ENCODE data around the gene C4orf50. TPM values are rescaled to one million over a fixed set of nuclear protein-coding genes. Genes with fewer than 3 reads are reported as not detected.
"Not testable (repeated sequence)": the region's sequence is repeated elsewhere in the genome, so short reads cannot be mapped to it uniquely, and the experiment has no call there.

Gene C4orf50
- total RNA-seq, 1 donor from 2014 or later = 12.2 TPM

GRCh38 chr4:5954056-5954760 lies 64.0 kb downstream of the C4orf50 start:
- DNase-seq (ENCODE audit: low spot score in 2 of 2) (no peak), FAIRE-seq (no peak)

DNA sequence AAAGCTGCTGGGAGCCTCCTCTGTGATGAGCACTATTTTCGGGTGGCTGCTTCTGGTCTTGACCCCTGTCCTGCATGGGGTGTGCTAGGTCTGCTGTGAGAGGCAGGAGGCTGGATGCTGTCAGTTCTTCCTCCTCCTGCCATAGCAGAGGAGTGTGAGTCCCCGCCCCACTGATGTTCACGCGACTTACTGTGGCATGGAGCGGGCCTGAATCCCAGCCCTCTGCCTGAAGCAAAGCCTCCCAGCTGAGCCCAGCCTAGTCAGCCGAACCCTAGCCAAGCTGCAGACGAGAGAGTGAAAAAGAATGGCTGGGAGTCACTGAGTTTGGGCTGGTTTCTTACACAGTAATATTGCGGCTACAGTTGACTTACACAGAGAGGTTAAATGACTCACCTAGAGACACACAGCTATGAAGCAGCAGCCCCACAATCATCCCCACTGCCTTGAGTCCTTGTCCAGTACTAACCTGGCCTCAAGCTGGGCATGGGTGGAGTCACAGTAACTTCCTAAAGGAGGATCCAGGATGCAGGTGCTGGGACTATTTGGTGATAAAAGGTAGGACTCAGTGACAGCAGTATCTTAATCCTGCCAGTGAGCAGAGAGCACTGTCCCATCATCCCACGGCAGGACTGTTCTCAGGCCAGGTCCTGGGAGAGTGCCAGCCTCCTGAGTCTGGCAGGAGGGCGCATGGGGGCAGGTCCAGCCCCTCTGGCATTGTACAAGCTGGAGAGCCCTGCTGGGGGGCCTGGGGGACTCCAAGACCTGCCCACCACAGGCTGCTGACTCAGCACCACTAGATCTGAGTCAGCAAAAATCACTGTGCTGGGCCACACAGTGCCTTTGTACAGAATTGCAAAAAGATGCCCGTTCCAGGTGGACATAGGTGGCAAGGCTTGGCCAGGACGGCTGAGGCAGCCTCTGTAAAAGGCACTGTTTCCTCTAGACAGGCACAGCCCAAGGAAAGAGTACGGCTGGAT lies 65.0 kb downstream of the C4orf50 start:
- DNase-seq (ENCODE audit: low spot score in 2 of 2) (no peak), FAIRE-seq (no peak)

DNA sequence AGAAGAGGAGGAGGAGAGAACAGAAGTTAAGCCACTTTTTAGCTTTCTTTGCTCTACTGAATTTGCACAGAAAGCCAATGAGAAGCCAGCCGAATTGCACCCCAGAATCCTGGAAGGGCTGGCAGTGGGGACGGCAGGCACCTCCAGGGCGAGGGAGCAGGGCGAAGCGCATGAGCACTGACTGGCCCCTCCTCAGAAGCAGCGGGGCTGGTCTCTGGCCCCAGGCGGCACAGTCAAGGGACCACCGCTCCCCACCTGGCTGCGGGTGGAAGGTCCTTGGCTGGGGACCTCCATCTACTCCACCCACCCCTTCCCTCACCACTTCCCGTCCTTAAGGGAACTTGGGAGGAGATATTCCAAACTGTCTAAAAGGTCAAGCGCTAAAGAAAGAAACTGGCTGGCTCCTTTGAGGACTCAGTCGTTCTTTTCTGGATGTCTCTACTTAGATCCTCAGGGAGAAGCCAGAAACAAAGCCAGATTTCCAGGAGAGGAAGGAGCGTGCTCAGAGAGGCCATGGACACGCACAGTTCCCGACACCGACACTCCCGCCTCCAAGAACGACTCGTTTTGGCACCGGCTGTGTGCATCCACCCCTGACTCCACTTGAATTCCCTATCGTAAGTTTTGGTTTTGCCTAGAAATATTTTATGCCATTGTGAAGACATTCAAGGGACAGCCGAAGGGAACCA lies 65.8 kb downstream of the C4orf50 start:
- DNase-seq (ENCODE audit: low spot score in 2 of 2) = no peak
- no peak for FAIRE-seq

DNA sequence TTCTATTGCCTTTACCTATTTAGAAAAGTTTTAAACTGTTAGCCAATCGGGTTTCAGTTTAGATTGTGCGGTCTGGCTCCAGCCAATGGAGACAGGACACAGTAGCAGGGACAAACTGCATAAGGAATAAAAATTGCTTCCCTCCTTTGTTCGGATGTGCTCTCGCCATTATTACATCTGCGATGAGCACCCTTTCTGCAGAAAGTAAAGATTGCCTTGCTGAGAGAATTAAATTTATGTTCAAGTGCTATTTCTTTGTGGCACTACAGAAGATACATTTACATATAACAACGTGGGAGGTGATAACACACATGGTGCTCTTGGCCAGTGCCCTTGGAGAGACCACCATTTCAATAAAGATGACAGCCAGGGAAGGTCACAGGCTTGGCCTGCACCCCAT lies 71.6 kb downstream of the C4orf50 start:
- not testable (repeated sequence) for FAIRE-seq; DNase-seq (ENCODE audit: low spot score in 2 of 2)

GRCh38 chr4:5945936-5946335 lies 72.3 kb downstream of the C4orf50 start:
- FAIRE-seq = no peak
- no peak for DNase-seq (ENCODE audit: low spot score in 2 of 2)

DNA sequence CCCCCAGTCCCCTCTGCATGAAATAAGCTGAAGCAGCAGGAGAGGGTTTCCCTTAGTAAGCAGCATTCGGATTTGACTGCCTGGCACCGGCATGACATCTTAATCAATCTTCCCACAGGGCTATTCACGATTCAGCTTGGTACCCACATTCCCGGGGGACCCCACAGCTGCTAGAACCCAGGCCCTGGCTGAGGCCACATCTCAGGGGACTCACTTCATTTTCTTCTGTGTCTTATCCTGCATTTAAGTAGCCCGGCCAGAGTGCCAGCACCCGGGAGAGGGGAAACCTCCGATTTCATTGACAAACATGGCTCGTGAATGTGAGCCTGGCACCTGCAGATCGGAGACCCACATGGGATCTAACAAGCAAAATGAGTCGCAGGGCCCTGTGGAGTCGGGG lies 73.1 kb downstream of the C4orf50 start:
- DNase-seq (ENCODE audit: low spot score in 2 of 2) = no peak
- no peak for FAIRE-seq

DNA sequence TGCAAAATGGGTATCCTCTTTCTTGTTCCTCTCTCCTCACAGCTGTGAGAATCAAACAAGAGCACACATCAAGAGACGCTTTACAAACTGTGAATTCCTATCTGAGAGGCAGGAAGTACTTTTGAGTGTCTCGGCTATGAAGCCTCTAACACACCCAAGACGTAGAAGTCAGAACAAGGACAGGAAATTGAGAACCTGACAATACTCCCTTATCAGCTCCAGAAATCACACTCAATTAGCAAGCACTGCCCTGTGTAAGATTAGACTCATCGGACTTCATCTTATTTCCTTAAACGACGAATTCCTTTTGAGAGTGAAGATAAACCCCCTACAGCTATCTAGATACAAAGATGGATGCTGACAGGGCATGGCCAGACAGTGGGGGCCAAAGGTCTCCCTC lies 74.7 kb downstream of the C4orf50 start:
- DNase-seq (ENCODE audit: low spot score in 2 of 2) (no peak), FAIRE-seq (no peak)

GRCh38 chr4:5942947-5943346 lies 75.3 kb downstream of the C4orf50 start:
- FAIRE-seq (no peak), DNase-seq (ENCODE audit: low spot score in 2 of 2) (no peak)

GRCh38 chr4:5941601-5942000 lies 76.6 kb downstream of the C4orf50 start:
- FAIRE-seq (no peak), DNase-seq (ENCODE audit: low spot score in 2 of 2) (no peak)

DNA sequence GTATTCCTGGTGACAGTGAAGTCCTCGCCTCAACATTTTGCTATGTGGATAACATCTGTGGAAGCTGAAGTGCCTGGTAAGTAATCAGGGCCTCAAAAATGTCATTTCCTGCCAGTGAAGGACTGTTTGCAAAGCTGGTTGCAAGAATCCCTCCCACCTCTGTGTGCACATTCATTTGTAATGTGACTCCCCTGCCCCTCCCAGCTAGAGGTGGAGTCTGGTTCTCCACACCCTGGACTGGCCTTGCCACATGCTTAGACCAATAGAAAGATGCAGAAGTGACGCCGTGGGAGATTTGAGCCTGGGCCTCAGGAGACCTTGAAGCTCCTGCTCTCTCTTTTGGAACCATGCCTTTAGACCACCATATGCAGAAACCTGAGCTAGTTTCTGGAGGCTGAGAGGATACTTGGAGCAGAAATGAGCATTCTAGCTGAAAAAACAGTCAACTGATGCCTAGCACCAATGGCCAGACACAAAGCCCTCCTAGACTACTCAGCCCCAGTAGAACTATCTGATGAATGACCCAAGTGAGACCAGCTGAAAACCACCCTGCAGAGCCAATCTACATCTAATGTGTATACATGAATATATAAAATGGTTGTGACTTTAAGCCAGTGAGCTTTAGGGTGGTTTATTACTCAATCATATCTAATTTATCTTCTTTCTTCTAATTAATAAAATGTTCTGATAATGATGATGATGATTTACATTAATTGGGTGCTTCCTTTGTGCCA lies 77.6 kb downstream of the C4orf50 start:
- DNase-seq (ENCODE audit: low spot score in 2 of 2) = no peak
- no peak for FAIRE-seq

DNA sequence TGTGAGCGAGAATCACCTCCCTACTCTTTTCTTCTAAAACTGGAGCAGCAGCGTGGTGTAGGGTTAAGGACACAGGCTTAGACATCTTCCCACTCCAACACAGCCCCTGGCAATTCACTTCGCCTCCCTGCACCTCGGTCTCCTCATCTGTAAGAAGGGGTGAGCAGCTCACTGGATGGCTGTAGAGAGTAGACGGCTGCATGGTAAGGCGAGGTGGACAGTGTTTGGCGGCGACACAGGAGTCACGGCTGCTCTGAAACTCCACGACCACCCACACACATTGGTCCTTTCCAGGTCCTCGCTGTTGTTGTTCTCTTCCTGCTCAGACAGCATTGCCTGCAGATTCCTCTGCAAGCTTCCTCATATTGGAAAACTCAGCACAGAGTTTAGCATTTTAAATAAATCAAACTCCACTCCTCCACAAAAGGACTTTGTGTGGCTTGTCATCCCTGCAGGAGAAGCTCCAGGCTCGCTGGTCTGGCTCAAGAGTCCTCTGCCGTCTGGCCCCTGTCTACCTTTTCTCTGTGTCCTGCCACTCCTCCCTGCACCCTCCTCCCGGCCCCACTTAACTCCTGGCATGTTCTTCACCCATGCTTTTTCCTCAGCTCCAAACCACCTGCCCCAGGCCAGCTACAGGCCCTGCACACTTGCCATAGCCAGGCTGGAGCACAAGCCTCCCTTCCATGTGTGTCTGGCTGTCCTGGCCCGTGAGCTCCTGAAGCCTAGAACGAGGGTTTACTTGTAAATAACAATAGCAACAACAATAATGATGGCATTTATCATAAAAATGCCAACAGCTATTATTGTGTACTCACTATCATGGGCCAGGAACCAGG lies 84.0 kb downstream of the C4orf50 start:
- no peak for FAIRE-seq
- DNase-seq (ENCODE audit: low spot score in 2 of 2) = no peak

DNA sequence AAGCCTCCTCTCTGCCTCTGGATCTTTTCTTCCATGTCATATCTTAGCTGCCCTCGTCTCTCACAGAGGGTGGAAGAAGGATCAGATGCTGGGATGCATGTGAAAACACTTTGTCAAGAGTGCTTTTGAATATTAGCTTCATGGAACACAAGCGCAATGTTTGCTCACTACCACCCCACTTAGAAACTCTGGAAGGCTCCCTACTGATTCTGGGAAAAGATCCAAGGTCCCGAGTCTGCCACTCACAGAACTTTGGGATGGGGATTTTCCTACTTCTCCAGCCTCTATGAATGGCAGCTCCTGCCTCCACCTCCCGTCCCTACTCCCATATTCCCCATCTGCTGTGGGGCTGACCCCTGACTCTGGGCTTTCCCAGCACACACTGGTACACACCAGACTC lies 85.1 kb downstream of the C4orf50 start:
- no peak for FAIRE-seq

GRCh38 chr4:5932035-5932568 lies 86.1 kb downstream of the C4orf50 start:
- FAIRE-seq = no peak
- no peak for DNase-seq (ENCODE audit: low spot score in 2 of 2)

More for the DNA sequence above, 85.1 kb downstream of the C4orf50 start:
- peak; percentile 12 to 38 for DNase-seq (ENCODE audit: low spot score in 2 of 2)

DNA sequence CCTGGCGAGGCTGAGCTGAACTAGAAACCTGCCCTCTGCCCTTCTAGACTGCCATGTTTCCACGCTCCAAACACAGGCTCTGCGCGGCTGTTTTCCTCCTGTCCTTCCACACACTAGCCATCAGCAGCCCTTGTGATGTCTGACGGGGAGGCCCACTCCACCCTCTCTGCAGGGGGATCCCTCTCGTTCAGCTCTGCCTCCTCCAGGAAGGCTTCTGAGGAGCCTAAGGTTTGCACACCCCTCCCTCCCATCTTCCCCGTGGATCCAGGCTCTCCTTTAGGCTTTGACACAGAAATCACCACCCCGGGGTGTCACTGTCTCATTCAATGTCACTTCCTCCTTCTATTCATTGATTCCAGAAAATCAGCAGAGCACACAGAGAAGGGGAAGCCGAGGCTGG lies 86.7 kb downstream of the C4orf50 start:
- FAIRE-seq (no peak), DNase-seq (ENCODE audit: low spot score in 2 of 2) (no peak)

- DNase-seq (ENCODE audit: low spot score in 2 of 2) = no peak
- FAIRE-seq = no peak
These were observed 87.4 kb downstream of the C4orf50 start for GRCh38 chr4:5930876-5931275.

DNA sequence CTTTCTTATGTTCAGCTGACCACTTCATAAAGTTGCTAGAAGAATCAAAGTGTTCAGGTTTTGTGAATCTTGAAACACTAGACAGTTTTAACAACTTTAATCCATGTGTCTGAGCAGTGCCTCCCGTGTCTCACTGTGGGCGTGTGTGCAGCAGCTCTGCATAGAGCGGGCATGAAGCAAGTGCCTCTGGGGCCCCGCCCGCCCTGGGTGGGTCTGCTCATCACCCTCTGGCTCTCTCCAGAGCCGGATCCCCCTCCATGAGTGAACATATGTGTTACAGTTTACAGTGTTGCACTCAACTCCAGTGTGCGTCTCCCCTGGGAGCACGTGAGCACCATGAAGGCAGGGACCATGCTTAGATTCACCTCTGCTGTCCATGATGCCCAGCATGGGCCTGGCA lies 87.8 kb downstream of the C4orf50 start:
- FAIRE-seq = no peak

GRCh38 chr4:5928844-5929420 lies 89.3 kb downstream of the C4orf50 start:
- FAIRE-seq (no peak), DNase-seq (ENCODE audit: low spot score in 2 of 2) (no peak)

More for the DNA sequence above, 87.8 kb downstream of the C4orf50 start:
- DNase-seq (ENCODE audit: low spot score in 2 of 2) = no peak

DNA sequence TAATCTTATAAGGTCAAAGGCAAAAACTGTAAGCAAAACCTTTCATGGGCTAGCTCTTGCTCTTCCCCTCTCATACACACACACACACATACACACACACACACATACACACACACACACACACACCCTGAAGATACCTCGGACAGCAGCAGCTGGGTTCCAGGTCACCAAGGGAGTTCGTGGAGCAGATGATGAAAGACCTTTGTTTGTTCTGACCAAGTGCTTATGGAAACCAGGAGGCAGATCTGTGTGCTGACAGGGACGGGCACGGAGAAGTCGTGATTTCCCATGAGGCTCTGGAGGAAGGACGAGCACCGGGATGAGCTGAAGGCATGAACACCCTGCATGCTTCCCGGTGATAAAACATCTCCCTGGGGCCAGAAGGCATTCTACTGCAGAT lies 90.0 kb downstream of the C4orf50 start:
- no peak for DNase-seq (ENCODE audit: low spot score in 2 of 2)
- FAIRE-seq = no peak

DNA sequence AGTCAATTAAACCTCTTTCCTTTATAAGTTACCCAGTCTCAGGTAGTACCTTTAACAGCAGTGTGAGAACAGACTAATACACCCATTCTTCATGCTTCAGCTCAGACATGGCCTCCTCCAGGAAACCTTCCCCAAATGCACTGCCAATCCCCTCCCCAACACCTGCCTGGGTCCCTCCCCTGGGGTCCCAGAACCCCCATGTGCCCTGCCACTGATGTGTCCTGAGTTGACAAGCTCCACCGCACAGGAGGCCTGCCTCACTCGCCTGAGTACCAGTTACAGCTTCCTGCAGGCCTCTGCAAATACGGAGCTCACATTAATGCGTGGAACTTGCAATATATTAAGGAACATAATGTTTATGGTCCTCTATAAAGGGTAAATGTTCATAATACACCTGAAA lies 90.5 kb downstream of the C4orf50 start:
- DNase-seq (ENCODE audit: low spot score in 2 of 2) (no peak), FAIRE-seq (no peak)

Data from frontal cortex (tissue), 4 donors.